LNCaP clone FGC (cell line): ENCODE data around the gene RGMA.

ENCODE experiments used
- DNase-seq: peaks from one replicate; pipeline ENCODE4 v3.0.0-alpha.2; 2011; ENCODE audit warnings: low read depth
- H3K4me3 ChIP-seq: 2 replicates; pipeline ENCODE4 v1.5.1; 2011; ENCODE audit warnings: mild to moderate bottlenecking, low read depth, low read length, control low read depth
- CTCF ChIP-seq: IDR thresholded peaks from 2 replicates; pipeline ENCODE4 v1.5.1; 2012; ENCODE audit warnings: mild to moderate bottlenecking; ENCODE audit not compliant: control insufficient read depth, insufficient read depth; ENCODE audit errors: extremely low read depth

The RGMA gene

DNA sequence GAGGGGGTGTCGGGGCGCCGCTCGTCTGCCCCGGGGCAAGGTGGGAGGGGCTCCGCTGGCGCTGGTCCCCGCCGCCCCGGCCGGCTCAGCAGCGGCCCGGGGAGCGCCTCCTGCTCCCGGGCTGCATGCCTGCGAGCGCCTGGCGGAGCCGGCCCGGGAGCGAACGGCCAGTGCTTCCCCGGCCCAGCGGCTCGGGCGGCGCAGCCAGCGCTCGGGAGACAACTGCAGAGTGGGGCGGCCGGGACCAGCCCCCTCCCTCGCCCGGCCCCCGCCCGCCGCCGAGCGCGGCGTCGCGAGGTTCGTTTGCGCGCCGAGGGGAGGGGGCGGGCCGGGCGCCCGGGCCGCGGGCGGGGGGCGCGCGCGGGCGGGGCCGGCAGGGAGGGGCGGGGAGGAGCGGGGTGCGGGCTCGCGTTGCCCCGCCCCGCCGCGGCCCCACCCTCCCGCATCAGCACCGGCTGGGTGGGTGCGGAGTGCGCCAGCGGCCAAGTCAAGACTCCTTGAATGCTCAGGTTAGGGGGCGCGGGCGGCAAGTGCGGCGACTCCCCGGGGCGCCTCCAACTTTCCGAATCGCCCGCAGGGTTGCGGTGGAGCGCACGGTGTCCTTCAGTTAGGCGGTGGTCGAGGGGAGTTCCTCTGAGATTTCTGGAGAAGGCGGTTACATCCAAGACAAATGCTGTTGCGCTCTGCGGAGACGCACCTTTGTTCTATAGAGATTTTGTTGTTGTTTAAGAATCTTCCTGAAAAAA, at the start of gene RGMA:
TSS of gene RGMA (minus strand) at position 231 of the 746 bp plus-strand sequence. CDS start 279 bp downstream, outside the sequence.
- H3K4me3 ChIP-seq = 0 out of 2 replicates have a peak within 1 kb of the TSS, but pooled peaks have one; percentile 12
- no peak for DNase-seq

DNA sequence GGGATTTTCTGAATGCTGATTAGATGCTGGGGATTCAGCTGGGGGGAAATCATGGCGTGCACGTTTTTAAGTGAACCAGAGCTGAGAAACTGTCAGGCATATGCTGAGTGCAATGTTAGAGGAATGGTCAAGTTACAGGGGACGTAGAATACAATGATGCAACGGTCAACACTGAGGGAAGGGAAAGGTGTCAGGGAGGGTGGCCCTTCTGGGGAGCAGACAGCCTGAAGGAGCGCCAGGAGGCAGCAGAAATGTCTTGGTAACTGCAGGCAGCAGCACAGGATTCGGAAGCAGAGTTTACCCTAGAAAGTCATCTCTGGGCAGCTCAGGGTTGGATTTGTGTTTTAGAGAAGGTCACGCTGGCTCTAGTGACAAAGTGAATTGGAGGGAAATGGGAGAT, 47.6 kb upstream of the RGMA start:
- no peak overlapping the region for H3K4me3 ChIP-seq
- TF ChIP-seq CTCF = no peak
- DNase-seq = no peak

More for the DNA sequence above, at the start of gene RGMA:
- TF ChIP-seq CTCF = no peak

DNA sequence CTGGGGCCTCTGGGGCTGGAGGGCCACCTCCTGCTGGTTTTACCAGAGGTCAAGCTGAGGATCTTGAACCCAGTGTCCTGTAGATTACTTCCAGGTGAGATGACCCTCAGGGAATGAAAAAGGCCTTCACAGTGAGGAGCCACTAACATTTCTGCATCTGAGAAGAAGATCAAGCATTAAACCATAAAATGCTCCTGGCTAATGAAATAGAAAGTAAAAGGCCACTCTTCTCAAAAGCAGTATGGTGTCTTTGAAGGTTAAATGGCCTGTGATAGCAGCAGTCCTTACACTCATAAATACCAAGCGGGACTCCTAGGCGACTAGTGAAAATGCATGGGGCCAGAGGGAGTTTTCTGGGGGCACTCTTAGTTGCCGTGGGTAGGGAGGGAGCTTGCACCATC, 47.0 kb upstream of the RGMA start:
- no peak overlapping the region for H3K4me3 ChIP-seq
- no peak for TF ChIP-seq CTCF
- no peak for DNase-seq

GRCh38 chr15:93135459-93135858, 46.4 kb upstream of the RGMA start:
- DNase-seq = no peak
- no peak overlapping the region for H3K4me3 ChIP-seq
- TF ChIP-seq CTCF = no peak

DNA sequence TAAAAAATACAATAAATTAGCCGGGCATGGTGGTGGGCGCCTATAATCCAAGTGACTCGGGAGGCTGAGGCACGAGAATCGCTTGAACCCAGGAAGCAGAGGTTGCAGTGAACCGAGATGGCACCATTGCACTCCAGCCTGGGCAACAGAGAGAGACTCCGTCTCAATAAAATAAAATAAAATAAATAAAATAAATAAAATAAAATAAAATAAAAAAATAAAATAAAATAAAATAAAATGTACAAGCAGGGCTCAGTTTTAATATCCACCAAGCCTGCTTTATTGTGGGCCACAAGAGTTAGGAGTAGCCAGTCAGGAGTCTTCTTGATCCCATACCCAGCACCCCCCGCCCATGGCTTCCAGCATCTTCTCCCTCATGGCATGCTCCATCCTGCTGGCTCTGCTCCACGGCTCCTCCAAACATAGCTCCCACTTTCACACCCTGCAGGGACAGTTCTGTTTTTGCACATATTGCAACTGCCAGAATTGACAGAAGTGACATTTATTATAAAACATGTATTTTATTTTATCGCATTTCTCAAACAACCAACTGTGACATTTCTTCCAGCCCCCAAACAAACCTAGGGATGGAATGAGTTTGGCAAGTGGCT, 42.6 kb upstream of the RGMA start:
- TF ChIP-seq CTCF = no peak
- DNase-seq = no peak
- H3K4me3 ChIP-seq = no peak overlapping the region

- no peak overlapping the region for H3K4me3 ChIP-seq
- no peak for TF ChIP-seq CTCF
- DNase-seq = no peak
Observed at GRCh38 chr15:93129702-93130488, 40.9 kb upstream of the RGMA start.
